ENCODE results near the gene SORCS2. TPM values are rescaled to one million over a fixed set of nuclear protein-coding genes. Genes with fewer than 3 reads are reported as not detected.

SORCS2 gene
- total RNA-seq, 6 experiments from 2014 or later = 0.18 to 6.2 (median 3.1) TPM

GRCh38 chr4:7400671-7401298 is 208.4 kb downstream of the SORCS2 start:
- intact Hi-C loops (cut with DNase I) = no loop called here
- no peak for TF ChIP-seq CTCF (IDR thresholded peaks at IDR 0.05)
- no peak for TF ChIP-seq POLR2A (IDR thresholded peaks at IDR 0.05)
- Histone ChIP-seq H3K27me3 (no peaks in the 10 kb centered on the region), H3K4me1 (no peaks in the 10 kb centered on the region), H3K27ac (no peak overlapping the region), H3K36me3 (no peaks in the 10 kb centered on the region), H3K9me3 (no peaks in the 10 kb centered on the region), H3K4me3 (no peak overlapping the region)
- DNase-seq (no peak), ATAC-seq (no peak)
- 42% methylated on average over 2 of the region's 2 CpGs for WGBS (ENCODE audit: insufficient coverage, low coverage, low lambda C conversion rate, missing lambda C conversion rate)

GRCh38 chr4:7402526-7402925 is 210.2 kb downstream of the SORCS2 start:
- WGBS (ENCODE audit: insufficient coverage, low coverage, low lambda C conversion rate, missing lambda C conversion rate) = 42% methylated on average over 4 of the region's 4 CpGs
- ATAC-seq (peak in 1 of 4 donors; percentile 24), DNase-seq (no peak)
- Histone ChIP-seq H3K27ac (no peak overlapping the region), H3K27me3 (no peaks in the 10 kb centered on the region), H3K36me3 (no peaks in the 10 kb centered on the region), H3K4me3 (no peak overlapping the region), H3K9me3 (no peaks in the 10 kb centered on the region), H3K4me1 (no peaks in the 10 kb centered on the region)
- TF ChIP-seq POLR2A (IDR thresholded peaks at IDR 0.05) = no peak
- TF ChIP-seq CTCF (IDR thresholded peaks at IDR 0.05) = no peak
- intact Hi-C loops (cut with DNase I) = no loop called here

- WGBS (ENCODE audit: insufficient coverage, low coverage, low lambda C conversion rate, missing lambda C conversion rate) = 70% methylated on average over 3 of the region's 3 CpGs
- no peak overlapping the region for H3K27ac ChIP-seq
- ATAC-seq = no peak
- no peak for DNase-seq
- H3K36me3 ChIP-seq = no peaks in the 10 kb centered on the region
- H3K4me1 ChIP-seq = no peaks in the 10 kb centered on the region
- intact Hi-C loops (cut with DNase I) = no loop called here
- no peak for TF ChIP-seq CTCF (IDR thresholded peaks at IDR 0.05)
- no peak for TF ChIP-seq POLR2A (IDR thresholded peaks at IDR 0.05)
- no peaks in the 10 kb centered on the region for H3K27me3 ChIP-seq
- H3K4me3 ChIP-seq = no peak overlapping the region
- peaks cover 0 to 2% (median 0%) of the 10 kb centered on the region in 4 donors for H3K9me3 ChIP-seq
Observed at GRCh38 chr4:7403001-7403400, 210.7 kb downstream of the SORCS2 start.

GRCh38 chr4:7408166-7408565 is 215.8 kb downstream of the SORCS2 start:
- intact Hi-C loops (cut with DNase I) = no loop called here

GRCh38 chr4:7410446-7410845 is 218.1 kb downstream of the SORCS2 start:
- no peaks in the 10 kb centered on the region for H3K36me3 ChIP-seq
- no peak for DNase-seq
- peaks cover 0 to 4% (median 0%) of the 10 kb centered on the region in 4 donors for H3K9me3 ChIP-seq
- H3K4me3 ChIP-seq = no peak overlapping the region
- no peak for TF ChIP-seq POLR2A (IDR thresholded peaks at IDR 0.05)
- no peak for TF ChIP-seq CTCF (IDR thresholded peaks at IDR 0.05)
- H3K27me3 ChIP-seq = no peaks in the 10 kb centered on the region
- no peaks in the 10 kb centered on the region for H3K4me1 ChIP-seq
- H3K27ac ChIP-seq = no peak overlapping the region
- intact Hi-C loops (cut with DNase I) = no loop called here
- peak in 2 of 4 donors; percentile 21 to 64 for ATAC-seq
- 40% methylated on average over 1 of the region's 1 CpG for WGBS (ENCODE audit: insufficient coverage, low coverage, low lambda C conversion rate, missing lambda C conversion rate)

More at GRCh38 chr4:7408166-7408565, 215.8 kb downstream of the SORCS2 start:
- 93% methylated on average over 4 of the region's 4 CpGs for WGBS (ENCODE audit: insufficient coverage, low coverage, low lambda C conversion rate, missing lambda C conversion rate)
- TF ChIP-seq POLR2A (IDR thresholded peaks at IDR 0.05) = no peak
- H3K4me1 ChIP-seq = no peaks in the 10 kb centered on the region
- no peak overlapping the region for H3K4me3 ChIP-seq
- no peak overlapping the region for H3K27ac ChIP-seq
- no peak for ATAC-seq
- H3K9me3 ChIP-seq = peaks cover 0 to 4% (median 0%) of the 10 kb centered on the region in 4 donors
- DNase-seq = no peak
- H3K36me3 ChIP-seq = no peaks in the 10 kb centered on the region
- H3K27me3 ChIP-seq = no peaks in the 10 kb centered on the region

All from right lobe of liver (tissue), 6 donors.